ENCODE data around the gene ABCC6.
"Not testable (repeated sequence)": the region's sequence is repeated elsewhere in the genome, so short reads cannot be mapped to it uniquely, and the experiment has no call there.

The ABCC6 gene

GRCh38 chr16:16108759-16109158 lies 114.5 kb downstream of the ABCC6 start:
- no peak for DNase-seq

GRCh38 chr16:16107839-16108238 lies 115.5 kb downstream of the ABCC6 start:
- no peak for DNase-seq

- DNase-seq, result no peak
Observed at GRCh38 chr16:16106466-16106865, 116.8 kb downstream of the ABCC6 start.

DNA sequence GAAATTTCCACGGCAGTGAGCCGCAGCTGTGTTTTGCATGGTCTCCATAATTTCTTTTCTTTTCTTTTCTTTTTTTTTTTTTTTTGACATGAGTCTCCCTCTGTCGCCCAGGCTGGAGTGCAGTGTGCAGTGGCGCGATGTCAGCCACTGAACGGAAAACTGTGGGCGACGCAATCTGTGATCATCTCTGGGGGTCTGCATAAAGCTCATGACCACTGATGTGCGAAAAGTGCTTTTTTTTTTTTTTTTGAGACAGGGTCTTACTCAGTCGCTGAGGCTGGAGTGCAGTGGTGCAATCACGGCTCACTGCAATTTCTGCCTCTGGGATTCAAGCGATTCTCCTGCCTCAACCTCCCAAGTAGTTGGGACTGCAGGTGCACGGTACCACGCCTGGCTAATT lies 117.6 kb downstream of the ABCC6 start:
- DNase-seq, result no peak

GRCh38 chr16:16104804-16105141 lies 118.5 kb downstream of the ABCC6 start:
- DNase-seq, result not testable (repeated sequence)

GRCh38 chr16:16104132-16104803 lies 119.0 kb downstream of the ABCC6 start:
- not testable (repeated sequence) for DNase-seq

- DNase-seq, result no peak
Observed at GRCh38 chr16:16102738-16103137, 120.6 kb downstream of the ABCC6 start.

DNA sequence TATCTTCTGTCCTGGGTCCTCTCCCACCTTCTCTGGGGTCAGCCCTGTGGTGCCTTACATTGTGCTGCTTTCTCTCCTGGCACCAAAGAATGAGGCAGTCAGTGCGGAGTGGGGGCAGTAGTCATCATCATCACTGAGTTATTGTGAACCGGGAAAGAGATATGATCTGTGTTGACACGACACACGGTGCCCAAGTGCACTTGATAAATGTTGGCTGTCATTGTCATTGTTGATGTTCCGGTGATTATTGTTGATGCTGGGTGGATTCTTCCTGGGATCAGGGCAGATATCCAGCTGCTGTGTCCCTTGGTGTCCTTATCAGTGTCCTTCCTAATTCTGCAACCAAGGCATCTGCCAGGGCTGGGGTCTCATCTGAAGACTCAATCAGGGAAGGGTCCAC lies 121.7 kb downstream of the ABCC6 start:
- no peak for DNase-seq

GRCh38 chr16:16100631-16101030 lies 122.7 kb downstream of the ABCC6 start:
- no peak for DNase-seq

GRCh38 chr16:16099320-16099719 lies 124.0 kb downstream of the ABCC6 start:
- no peak for DNase-seq
